ENCODE results near the gene ACAA1. TPM values are rescaled to one million over a fixed set of nuclear protein-coding genes. Genes with fewer than 3 reads are reported as not detected.
A peak's percentile ranks its signal among the peaks of the same experiment; 100 is the strongest.

The ACAA1 gene
- total RNA-seq, 1 experiment from 2014 or later: 44.3 TPM

- Histone ChIP-seq H3K9ac (ENCODE audit: extremely low read depth, insufficient read length, low read length) (peak overlapping the region; percentile 64), H3K79me2 (ENCODE audit: insufficient read depth, low read length) (peaks cover 17% of the 10 kb centered on the region; the same call in 1 of the 2 replicates), H3K79me1 (ENCODE audit: insufficient read depth, low read depth, low read length, poor library complexity, severe bottlenecking) (no peaks in the 10 kb centered on the region), H3K23me2 (ENCODE audit: insufficient read length, low read depth, low read length, poor library complexity, severe bottlenecking) (peaks cover 3% of the 10 kb centered on the region), H2BK15ac (ENCODE audit: low read depth, low read length) (no peak overlapping the region), H4K91ac (ENCODE audit: insufficient read length, low read depth, low read length) (no peak overlapping the region), H3K9me3 (ENCODE audit: control insufficient read depth, low read depth, low read length) (no peaks in the 10 kb centered on the region), H3K4me2 (ENCODE audit: insufficient read depth, insufficient read length, low read length) (peak overlapping the region; percentile 69), H2AK5ac (ENCODE audit: insufficient read length, low read length) (no peak overlapping the region), H3K27ac (ENCODE audit: insufficient read length, low read depth, low read length) (no peak overlapping the region), H2BK120ac (ENCODE audit: low read depth, low read length, poor library complexity, severe bottlenecking) (no peak overlapping the region), H3K4ac (ENCODE audit: low read depth, low read length) (no peak overlapping the region), H3K18ac (ENCODE audit: insufficient read length, low read depth, low read length) (peak overlapping the region; percentile 51), H3K56ac (ENCODE audit: insufficient read length, low read depth, low read length) (no peak overlapping the region), H3T11ph (ENCODE audit: low read length) (no peak overlapping the region), H2BK5ac (ENCODE audit: insufficient read length, low read length) (no peak overlapping the region), H3K27me3 (ENCODE audit: insufficient read depth, low read length) (no peaks in the 10 kb centered on the region), H3K23ac (ENCODE audit: insufficient read length, low read depth, low read length) (no peak overlapping the region), H2BK12ac (ENCODE audit: insufficient read length, low read depth, low read length) (no peak overlapping the region), H2BK20ac (ENCODE audit: low read depth, low read length, poor library complexity, severe bottlenecking) (no peak overlapping the region), H4K20me1 (ENCODE audit: control insufficient read depth, insufficient read depth, insufficient read length) (no peaks in the 10 kb centered on the region), H2AFZ (ENCODE audit: low read length) (no peak overlapping the region), H4K5ac (ENCODE audit: insufficient read length, low read depth, low read length) (no peak overlapping the region), H4K8ac (replicated peaks; ENCODE audit: insufficient read length, low read depth, low read length) (no peak overlapping the region), H3K14ac (ENCODE audit: insufficient read depth, low read length) (peak overlapping the region; percentile 74), H3K4me1 (ENCODE audit: insufficient read depth, low read length) (no peaks in the 10 kb centered on the region)
- 0 out of 2 replicates have a peak, but pooled peaks cover 3% of the 10 kb centered on the region for H3K27me3 Mint-ChIP-seq (ENCODE audit: low read depth)
- TF ChIP-seq CTCF (conservative IDR thresholded peaks at IDR 0.05): no peak
- peak overlapping the region; percentile 79 to 94 (median 93); a peak in 5 of 7 replicates for H3K27ac Mint-ChIP-seq
- peak overlapping the region; percentile 93 to 99 for H3K4me3 Mint-ChIP-seq
- peaks cover 16 to 24% of the 10 kb centered on the region in 2 experiments for H3K4me1 Mint-ChIP-seq
- no CpG with 5 or more reads among the region's 62 CpGs for WGBS (ENCODE audit: extremely low coverage, insufficient read length, low lambda C conversion rate)
- no peaks in the 10 kb centered on the region for H3K9me3 Mint-ChIP-seq
- H3K36me3 Mint-ChIP-seq (ENCODE audit: insufficient read depth in 1 of 3, low read depth in 3 of 3): peaks cover 0 to 4% (median 0%) of the 10 kb centered on the region in 3 experiments; a peak in 1 of 7 replicates
- DNase-seq: no peak
Observed at GRCh38 chr3:38165722-38166387, 28.9 kb upstream of the ACAA1 start.
